ENCODE measurements around the gene CORO7.

Gene CORO7

DNA sequence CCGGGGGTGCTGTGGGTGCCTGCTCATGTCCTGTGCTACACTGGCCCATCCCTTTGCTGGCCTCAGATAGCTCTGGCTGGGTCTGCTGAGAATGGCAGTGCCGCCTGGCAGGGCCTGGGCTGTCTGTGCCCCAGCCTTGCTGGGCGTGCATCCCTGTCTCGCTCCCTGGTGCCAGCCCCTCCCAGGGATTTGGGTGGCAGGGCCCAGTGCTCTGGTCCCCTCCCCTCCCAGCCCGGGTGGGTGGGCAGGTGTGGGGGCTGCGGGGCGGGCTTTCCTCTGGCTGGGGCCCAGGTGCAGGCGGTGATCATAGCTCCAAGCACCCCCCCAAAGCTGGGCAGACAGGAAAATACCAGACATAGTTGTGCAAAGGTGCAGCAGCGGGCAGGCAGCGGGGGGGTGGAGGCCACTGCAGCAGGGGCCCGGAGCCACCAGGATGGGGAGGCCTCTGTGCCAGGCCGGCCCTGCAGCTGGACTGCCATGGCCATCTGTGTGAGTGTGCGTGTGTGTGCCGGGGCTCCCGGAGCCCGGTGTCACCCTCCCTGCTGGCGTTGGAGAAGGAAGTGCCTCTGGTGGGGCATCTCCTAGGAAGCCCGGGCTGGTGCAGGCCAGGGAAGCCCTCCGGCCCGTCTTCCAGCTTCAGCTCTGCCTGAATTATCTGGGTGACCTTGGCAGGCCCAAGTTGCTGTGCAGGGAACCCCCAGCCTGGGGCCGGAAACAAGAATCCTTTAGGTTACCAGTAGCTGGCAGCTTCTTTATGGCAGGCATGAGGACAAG is 93.1 kb downstream of the CORO7 start:
- no peak overlapping the region for H3K27ac ChIP-seq
- TF ChIP-seq CTCF (IDR thresholded peaks at IDR 0.05), result no peak
- TF ChIP-seq ZFX (IDR thresholded peaks at IDR 0.05; ENCODE audit: borderline replicate concordance), result no peak

DNA sequence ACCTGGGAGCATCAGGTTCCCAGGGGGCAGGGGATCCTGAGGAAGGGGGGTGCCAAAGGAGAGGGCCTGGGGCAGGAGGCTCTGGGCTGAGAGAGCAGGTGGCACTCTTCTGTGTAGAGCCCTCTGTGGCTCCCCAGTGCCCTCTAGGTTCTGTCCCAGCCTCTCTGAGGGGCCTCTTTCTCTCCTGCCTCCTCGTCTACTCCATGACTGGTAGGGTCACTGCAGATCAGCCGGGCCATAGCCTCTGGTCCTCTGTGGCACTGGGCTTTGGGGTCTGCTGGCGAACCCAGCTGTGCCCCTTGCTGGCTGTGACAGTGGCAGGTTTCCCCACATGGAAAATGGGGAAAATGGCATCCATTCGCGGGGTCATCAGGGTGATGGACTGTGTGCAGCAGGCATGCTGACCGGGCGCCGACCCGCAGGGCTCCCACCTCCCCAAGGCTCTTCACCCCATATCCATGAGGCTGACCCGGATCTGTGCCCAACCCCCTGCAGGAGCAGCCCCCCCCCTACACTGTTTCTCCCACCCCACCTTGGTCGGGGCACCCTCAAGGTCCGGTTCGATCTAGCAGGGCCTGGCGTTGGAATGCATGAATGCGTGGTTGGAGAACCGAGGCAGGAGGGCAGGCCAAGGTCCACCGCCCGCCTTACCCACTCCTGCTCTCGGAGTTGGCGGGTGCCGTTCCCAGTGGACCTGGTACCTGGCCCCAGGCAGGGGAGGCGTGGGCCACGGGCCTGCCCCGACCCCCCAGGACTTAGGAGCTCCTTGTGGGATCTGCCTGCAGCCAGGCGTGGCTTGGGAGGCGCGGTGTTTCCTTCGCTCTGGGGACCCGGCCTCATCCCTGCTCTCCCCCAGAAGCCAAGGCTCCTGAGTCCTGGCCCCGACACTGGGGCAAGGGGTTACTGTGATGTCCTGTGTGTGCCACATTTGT is 94.0 kb downstream of the CORO7 start:
- H3K27ac ChIP-seq, result no peak overlapping the region
- TF ChIP-seq ZFX (IDR thresholded peaks at IDR 0.05; ENCODE audit: borderline replicate concordance) (no peak), CTCF (IDR thresholded peaks at IDR 0.05) (no peak)

GRCh38 chr16:4321286-4322120 is 94.9 kb downstream of the CORO7 start:
- no peak for TF ChIP-seq ZFX (IDR thresholded peaks at IDR 0.05; ENCODE audit: borderline replicate concordance)
- no peak for TF ChIP-seq CTCF (IDR thresholded peaks at IDR 0.05)
- H3K27ac ChIP-seq, result no peak overlapping the region

DNA sequence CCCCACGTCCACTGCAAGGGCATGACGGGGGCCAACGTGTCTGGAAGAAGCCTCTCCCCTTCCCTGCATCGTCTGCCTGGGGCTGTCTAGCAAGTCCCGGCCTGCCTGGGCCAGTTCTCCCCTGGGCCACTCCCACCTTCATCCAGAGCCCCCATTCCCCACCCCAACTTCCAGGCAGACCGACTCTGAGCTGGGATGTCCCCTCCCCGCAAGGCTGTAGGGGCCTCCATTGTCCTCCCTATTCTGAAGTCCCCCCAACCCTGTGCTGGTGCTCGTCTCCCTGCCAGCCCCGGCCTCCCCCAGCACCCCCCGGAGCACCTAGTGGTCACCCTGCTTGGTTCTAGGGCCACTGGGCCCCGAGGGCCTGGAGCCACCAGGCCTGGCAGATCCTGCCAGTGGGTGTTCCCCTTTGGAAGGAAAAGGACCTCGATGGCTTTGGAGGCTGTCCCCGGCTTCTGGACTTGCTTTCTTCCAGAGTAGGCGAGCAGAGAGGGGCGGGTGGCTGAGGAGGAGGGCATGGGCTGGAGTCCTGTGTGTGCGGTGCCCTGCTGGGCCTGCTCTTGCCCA is 95.7 kb downstream of the CORO7 start:
- H3K27ac ChIP-seq, result no peak overlapping the region
- TF ChIP-seq CTCF (IDR thresholded peaks at IDR 0.05), result no peak
- no peak for TF ChIP-seq ZFX (IDR thresholded peaks at IDR 0.05; ENCODE audit: borderline replicate concordance)

DNA sequence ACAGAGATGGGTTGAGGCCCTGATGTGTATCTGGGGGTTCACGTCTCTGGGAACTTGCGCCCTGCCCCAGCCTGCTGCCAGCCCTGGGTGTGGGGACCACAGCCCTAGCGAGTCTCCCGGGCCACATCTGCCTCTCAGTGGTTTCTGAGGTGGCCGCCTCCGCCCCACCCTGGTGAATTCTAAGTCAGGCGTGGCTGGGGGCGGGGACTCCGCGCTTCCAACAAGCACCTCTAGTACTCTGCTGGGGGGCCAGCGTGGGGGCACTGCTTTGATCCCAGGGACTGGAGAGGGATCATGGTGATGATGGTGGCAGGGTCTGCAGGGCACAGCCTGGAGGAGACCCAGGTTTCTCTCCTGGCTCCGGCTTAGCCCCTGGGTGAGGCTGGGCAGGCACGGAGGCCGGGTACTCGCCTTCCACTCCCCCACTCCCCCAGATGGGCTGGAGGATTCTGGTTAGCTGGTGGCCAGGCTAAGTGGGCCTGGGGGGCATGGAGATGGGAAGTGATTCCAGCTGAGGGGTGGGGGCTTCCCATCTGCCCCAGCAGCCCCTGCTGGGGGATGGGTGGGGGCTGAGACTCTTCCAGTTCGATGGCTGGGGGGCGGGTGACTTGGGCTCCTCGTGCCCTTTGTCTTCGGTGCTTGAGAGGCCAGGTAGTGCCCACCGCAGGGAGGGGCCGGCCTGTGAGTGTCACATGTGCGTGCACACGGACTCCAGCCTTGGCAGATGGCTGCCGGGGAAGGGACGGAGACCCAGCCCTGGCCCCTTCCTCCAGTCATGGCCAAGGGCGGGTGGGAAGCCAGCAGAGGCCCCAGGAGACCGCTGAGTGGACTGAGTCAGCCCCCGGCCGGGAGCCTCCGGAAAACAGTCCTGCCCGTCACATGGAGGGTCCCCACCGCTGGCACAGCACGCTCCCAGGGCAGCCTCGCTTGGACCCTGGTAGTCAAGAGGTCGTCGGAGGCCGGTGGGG is 96.7 kb downstream of the CORO7 start:
- H3K27ac ChIP-seq, result no peak overlapping the region
- TF ChIP-seq ZFX (IDR thresholded peaks at IDR 0.05; ENCODE audit: borderline replicate concordance) (no peak), CTCF (IDR thresholded peaks at IDR 0.05) (no peak)

- TF ChIP-seq CTCF (IDR thresholded peaks at IDR 0.05) (no peak), ZFX (IDR thresholded peaks at IDR 0.05; ENCODE audit: borderline replicate concordance) (no peak)
- H3K27ac ChIP-seq, result no peak overlapping the region
Measured at GRCh38 chr16:4318967-4319366, 97.4 kb downstream of the CORO7 start.
